Body of pancreas (tissue), 4 donors: ENCODE data around the gene SCYGR8. TPM values are rescaled to one million over a fixed set of nuclear protein-coding genes. Genes with fewer than 3 reads are reported as not detected.

Source experiments
- ATAC-seq: fragments of 150-250 bp; one replicate; pipeline ENCODE4 v1.9.1; 2016
- DNase-seq, 4 donors: peaks; one replicate each; pipeline ENCODE4 v3.0.0-alpha.2; 2019
- H3K27ac ChIP-seq, 4 donors: fragments of 200-600 bp; sonication (generic); 1 replicate in 3 of 4; 2 replicates in 1 of 4; pipeline versions ENCODE4 v1.5.1 to v1.6.1; 2016 to 2019; ENCODE audit warnings: mild to moderate bottlenecking in 1 of 4, mixed read lengths in 1 of 4, moderate library complexity in 1 of 4
- H3K27me3 ChIP-seq, 2 donors: fragments of 200-600 bp; sonication (generic); one replicate each; pipeline ENCODE4 v1.6.0; 2016; ENCODE audit warnings: mild to moderate bottlenecking in 1 of 2
- H3K36me3 ChIP-seq, 2 donors: fragments of 200-600 bp; sonication (generic); replicated peaks in 1 of 2; 2 replicates each; pipeline ENCODE4 v1.5.1; 2016; ENCODE audit warnings: low read depth in 2 of 2; ENCODE audit not compliant: insufficient read depth in 1 of 2
- H3K4me1 ChIP-seq: fragments of 200-600 bp; sonication (generic); one replicate; pipeline ENCODE4 v1.6.0; 2016
- H3K4me3 ChIP-seq, 2 donors: fragments of 200-600 bp; sonication (generic); 1 replicate in 1 of 2; 2 replicates in 1 of 2; pipeline ENCODE4 v1.5.1; 2016 to 2019
- H3K9me3 ChIP-seq, 3 donors: fragments of 200-600 bp; sonication (generic); 1 replicate in 2 of 3; 2 replicates in 1 of 3; pipeline ENCODE4 v1.5.1; 2016
- POLR2A ChIP-seq, 3 donors: fragments of 450-650 bp; IDR thresholded peaks; one replicate each; pipeline ENCODE4 v1.6.1; 2016; ENCODE audit warnings: antibody characterized with exemption in 3 of 3, mild to moderate bottlenecking in 2 of 3
- WGBS, 2 donors: methylation state at CpG; one replicate each; pipeline ENCODE4 v1.1.5; 2017; 5-methylcytosine and 5-hydroxymethylcytosine counted together
- intact Hi-C: fragments of 100-400 bp; cut with DNase I; formaldehyde crosslinking; loops from one replicate; pipeline ENCODE4 v1.15.1; 2023
- small RNA-seq: library from RNA; depleted of rRNA; stranded (forward); fragments of <200 nt; gene quantifications from one replicate; pipeline ENCODE3, GENCODE V24; 2016
- total RNA-seq, 2 donors: library from RNA; depleted of rRNA; stranded (reverse); fragments of >200 nt; gene quantifications; one replicate each; pipeline ENCODE4 v1.1.0, GENCODE V29; 2016
- TF ChIP-seq, protein P1 (sequence below), 7 experiments: fragments of 450-650 bp in 4 of 7; fragments of 200-600 bp in 3 of 7; sonication (generic) in 3 of 7; IDR thresholded peaks; one replicate each; pipeline ENCODE4 v1.5.1; 2016 to 2019; ENCODE audit warnings: antibody characterized with exemption in 7 of 7

The SCYGR8 gene
- total RNA-seq, 2 donors from 2014 or later: not detected

DNA sequence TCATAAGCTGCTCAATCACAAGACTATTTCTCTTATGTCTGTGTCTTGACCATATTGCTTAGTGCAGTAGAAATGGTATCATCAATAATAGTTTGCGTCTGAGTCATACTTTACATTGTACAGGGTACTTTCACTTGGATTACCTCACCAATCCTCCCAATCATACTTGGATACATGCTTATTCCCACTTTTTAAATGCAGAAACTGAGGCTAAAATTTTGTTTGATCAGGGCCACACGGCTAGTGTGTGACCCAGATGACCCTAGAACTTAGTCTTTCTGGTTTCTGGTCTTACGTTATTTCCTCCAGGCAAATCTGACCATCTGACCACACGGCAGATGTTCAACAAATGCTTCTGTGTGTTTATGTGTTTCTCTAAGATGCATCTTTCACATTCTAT is 44.1 kb downstream of the SCYGR8 start:
- WGBS, 2 donors: 55 to 65% methylated on average over 4 of the region's 4 CpGs

DNA sequence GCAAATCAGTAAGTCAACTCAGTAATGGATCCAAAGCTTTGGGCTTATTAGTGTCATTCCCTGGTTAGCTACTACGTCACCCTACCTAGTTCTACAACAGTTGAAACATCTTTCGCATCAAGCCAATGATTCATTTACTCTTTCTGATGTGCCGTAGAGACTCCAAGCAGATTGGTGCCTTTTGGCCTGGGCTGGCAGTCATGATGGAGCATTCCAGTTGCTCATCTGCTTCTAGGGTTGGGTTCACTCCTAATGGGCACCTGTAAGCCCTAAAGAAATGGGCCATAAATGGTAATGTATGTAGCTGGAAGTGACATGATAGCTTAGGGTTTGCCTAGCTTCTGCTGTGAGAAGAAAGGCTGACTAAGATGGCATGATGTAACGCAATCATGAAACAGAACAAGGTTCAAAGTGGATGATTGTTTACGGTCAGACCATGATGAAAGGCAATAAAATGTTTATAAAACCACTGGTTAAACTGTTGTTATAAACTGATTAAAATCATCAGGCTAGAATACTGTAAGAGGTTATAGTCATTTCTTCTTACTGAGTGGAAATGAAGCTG is 47.5 kb downstream of the SCYGR8 start:
- TF ChIP-seq POLR2A (IDR thresholded peaks at IDR 0.05): no peak
- TF ChIP-seq, protein P1, sequence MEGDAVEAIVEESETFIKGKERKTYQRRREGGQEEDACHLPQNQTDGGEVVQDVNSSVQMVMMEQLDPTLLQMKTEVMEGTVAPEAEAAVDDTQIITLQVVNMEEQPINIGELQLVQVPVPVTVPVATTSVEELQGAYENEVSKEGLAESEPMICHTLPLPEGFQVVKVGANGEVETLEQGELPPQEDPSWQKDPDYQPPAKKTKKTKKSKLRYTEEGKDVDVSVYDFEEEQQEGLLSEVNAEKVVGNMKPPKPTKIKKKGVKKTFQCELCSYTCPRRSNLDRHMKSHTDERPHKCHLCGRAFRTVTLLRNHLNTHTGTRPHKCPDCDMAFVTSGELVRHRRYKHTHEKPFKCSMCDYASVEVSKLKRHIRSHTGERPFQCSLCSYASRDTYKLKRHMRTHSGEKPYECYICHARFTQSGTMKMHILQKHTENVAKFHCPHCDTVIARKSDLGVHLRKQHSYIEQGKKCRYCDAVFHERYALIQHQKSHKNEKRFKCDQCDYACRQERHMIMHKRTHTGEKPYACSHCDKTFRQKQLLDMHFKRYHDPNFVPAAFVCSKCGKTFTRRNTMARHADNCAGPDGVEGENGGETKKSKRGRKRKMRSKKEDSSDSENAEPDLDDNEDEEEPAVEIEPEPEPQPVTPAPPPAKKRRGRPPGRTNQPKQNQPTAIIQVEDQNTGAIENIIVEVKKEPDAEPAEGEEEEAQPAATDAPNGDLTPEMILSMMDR (IDR thresholded peaks at IDR 0.05): no peak
- Histone ChIP-seq H3K4me1 (no peaks in the 10 kb centered on the region), H3K4me3 (no peak overlapping the region), H3K36me3 (no peaks in the 10 kb centered on the region), H3K27me3 (no peaks in the 10 kb centered on the region), H3K27ac (no peak overlapping the region), H3K9me3 (no peaks in the 10 kb centered on the region)
- ATAC-seq (no peak), DNase-seq (no peak)
- 79 to 82% methylated on average over 5 of the region's 5 CpGs for WGBS, 2 donors
- intact Hi-C loops: no loop called here

More for the DNA sequence above, 44.1 kb downstream of the SCYGR8 start:
- H3K27ac ChIP-seq: no peak overlapping the region
- no peaks in the 10 kb centered on the region for H3K27me3 ChIP-seq
- no peaks in the 10 kb centered on the region for H3K36me3 ChIP-seq
- H3K9me3 ChIP-seq: no peaks in the 10 kb centered on the region
- H3K4me1 ChIP-seq: no peaks in the 10 kb centered on the region
- no peak for ATAC-seq
- no peak for DNase-seq
- intact Hi-C loops: no loop called here
- no peak overlapping the region for H3K4me3 ChIP-seq
- TF ChIP-seq, protein P1 (IDR thresholded peaks at IDR 0.05): no peak
- no peak for TF ChIP-seq POLR2A (IDR thresholded peaks at IDR 0.05)

Small RNAs within 50 kb of the gene (small RNA-seq; reads per million reads assigned to genes)
- not detected for gene RNA5SP121
- gene SNRPGP8: not detected

Other genes with a start within 250 kb of the SCYGR8 start
- gene SCYGR2, start 147.0 kb upstream of the SCYGR8 start, total RNA-seq: not detected
- gene SCYGR3, start 131.1 kb upstream of the SCYGR8 start, total RNA-seq: not detected
- not detected for gene SCYGR4, start 128.4 kb upstream of the SCYGR8 start, total RNA-seq
- gene SCYGR5, start 79.1 kb upstream of the SCYGR8 start, total RNA-seq: not detected
- 10 to 100 TPM; 11.7 to 23.4 TPM for gene SLC19A3, start 27.9 kb upstream of the SCYGR8 start, total RNA-seq
- not detected for gene SCYGR6, start 21.1 kb upstream of the SCYGR8 start, total RNA-seq
- not detected for gene SCYGR7, start 17.6 kb upstream of the SCYGR8 start, total RNA-seq
- gene CCL20, start 67.9 kb downstream of the SCYGR8 start, total RNA-seq: 1 to 10 TPM in 1 of 2 donors, not detected in 1; 2.6 TPM
- not detected for gene DAW1, start 125.7 kb downstream of the SCYGR8 start, total RNA-seq